HEK293 (cell line): ENCODE results near the gene GID8.
A peak's percentile ranks its signal among the peaks of the same experiment; 100 is the strongest.

Source experiments
- BCL11B ChIP-seq: fragments of 450-650 bp; formaldehyde crosslinking; IDR thresholded peaks from 2 replicates; pipeline ENCODE4 v1.5.1; 2016; ENCODE audit warnings: low read depth, missing biosample characterization, missing genetic modification characterization
- BCL6B ChIP-seq: fragments of 450-650 bp; formaldehyde crosslinking; IDR thresholded peaks from 2 replicates; pipeline ENCODE4 v1.5.1; 2017; ENCODE audit warnings: missing biosample characterization, missing genetic modification characterization
- EGR2 ChIP-seq: fragments of 450-650 bp; formaldehyde crosslinking; IDR thresholded peaks from 2 replicates; pipeline ENCODE4 v1.5.1; 2016; ENCODE audit warnings: low read depth, missing biosample characterization, missing genetic modification characterization
- OSR2 ChIP-seq: fragments of 450-650 bp; formaldehyde crosslinking; IDR thresholded peaks from 2 replicates; pipeline ENCODE4 v1.5.1; 2016; ENCODE audit warnings: missing biosample characterization, missing genetic modification characterization
- SP3 ChIP-seq: fragments of 450-650 bp; formaldehyde crosslinking; IDR thresholded peaks from 2 replicates; pipeline ENCODE4 v1.5.1; 2016; ENCODE audit warnings: missing biosample characterization, missing genetic modification characterization
- ZBTB49 ChIP-seq: fragments of 450-650 bp; formaldehyde crosslinking; IDR thresholded peaks from 2 replicates; pipeline ENCODE4 v1.5.1; 2016; ENCODE audit warnings: missing biosample characterization, missing genetic modification characterization, low read depth
- ZBTB8A ChIP-seq: fragments of 450-650 bp; formaldehyde crosslinking; IDR thresholded peaks from 2 replicates; pipeline ENCODE4 v1.5.1; 2016; ENCODE audit warnings: missing biosample characterization, missing genetic modification characterization
- ZFP41 ChIP-seq: fragments of 450-650 bp; formaldehyde crosslinking; IDR thresholded peaks from 2 replicates; pipeline ENCODE4 v1.5.1; 2016; ENCODE audit warnings: missing biosample characterization, missing genetic modification characterization, borderline replicate concordance
- ZNF10 ChIP-seq: fragments of 450-650 bp; formaldehyde crosslinking; IDR thresholded peaks from 2 replicates; pipeline ENCODE4 v1.5.1; 2017; ENCODE audit warnings: missing biosample characterization, missing genetic modification characterization
- ZNF112 ChIP-seq: fragments of 450-650 bp; formaldehyde crosslinking; IDR thresholded peaks from 2 replicates; pipeline ENCODE4 v1.5.0; 2017; ENCODE audit warnings: missing biosample characterization, missing genetic modification characterization
- ZNF133 ChIP-seq: fragments of 450-650 bp; formaldehyde crosslinking; IDR thresholded peaks from 2 replicates; pipeline ENCODE4 v1.5.1; 2016; ENCODE audit warnings: missing biosample characterization, missing genetic modification characterization
- ZNF146 ChIP-seq: fragments of 450-650 bp; formaldehyde crosslinking; IDR thresholded peaks from 2 replicates; pipeline ENCODE4 v1.5.1; 2016; ENCODE audit warnings: missing biosample characterization, missing genetic modification characterization
- ZNF148 ChIP-seq: fragments of 450-650 bp; formaldehyde crosslinking; IDR thresholded peaks from 2 replicates; pipeline ENCODE4 v1.5.0; 2017; ENCODE audit warnings: missing biosample characterization, missing genetic modification characterization, borderline replicate concordance
- ZNF19 ChIP-seq: fragments of 450-650 bp; formaldehyde crosslinking; IDR thresholded peaks from 2 replicates; pipeline ENCODE4; 2016; ENCODE audit warnings: missing biosample characterization, missing genetic modification characterization, low read depth
- ZNF221 ChIP-seq: fragments of 450-650 bp; formaldehyde crosslinking; IDR thresholded peaks from 2 replicates; pipeline ENCODE4 v1.5.1; 2017; ENCODE audit warnings: missing biosample characterization, missing genetic modification characterization, borderline replicate concordance
- ZNF23 ChIP-seq: fragments of 450-650 bp; formaldehyde crosslinking; IDR thresholded peaks from 2 replicates; pipeline ENCODE4 v1.5.1; 2016; ENCODE audit warnings: missing biosample characterization, missing genetic modification characterization, borderline replicate concordance
- ZNF335 ChIP-seq: fragments of 450-650 bp; formaldehyde crosslinking; conservative IDR thresholded peaks from 2 replicates; pipeline ENCODE4 v1.5.1; 2016; ENCODE audit warnings: missing biosample characterization, missing genetic modification characterization
- ZNF354C ChIP-seq: fragments of 450-650 bp; formaldehyde crosslinking; IDR thresholded peaks from 2 replicates; pipeline ENCODE4 v1.5.1; 2016; ENCODE audit warnings: missing biosample characterization, missing genetic modification characterization, low read depth, borderline replicate concordance
- ZNF366 ChIP-seq: fragments of 450-650 bp; formaldehyde crosslinking; conservative IDR thresholded peaks from 2 replicates; pipeline ENCODE4 v1.5.1; 2016; ENCODE audit warnings: missing biosample characterization, missing genetic modification characterization
- ZNF394 ChIP-seq: fragments of 450-650 bp; formaldehyde crosslinking; IDR thresholded peaks from 2 replicates; pipeline ENCODE4 v1.5.1; 2016; ENCODE audit warnings: missing biosample characterization, missing genetic modification characterization, mild to moderate bottlenecking, moderate library complexity, borderline replicate concordance
- ZNF426 ChIP-seq: fragments of 450-650 bp; formaldehyde crosslinking; IDR thresholded peaks from 2 replicates; pipeline ENCODE4 v1.5.1; 2017; ENCODE audit warnings: missing biosample characterization, missing genetic modification characterization, mild to moderate bottlenecking, inconsistent platforms, moderate library complexity
- ZNF501 ChIP-seq: fragments of 450-650 bp; formaldehyde crosslinking; IDR thresholded peaks from 2 replicates; pipeline ENCODE4 v1.5.1; 2016; ENCODE audit warnings: missing biosample characterization, missing genetic modification characterization
- ZNF530 ChIP-seq: fragments of 450-650 bp; formaldehyde crosslinking; IDR thresholded peaks from 2 replicates; pipeline ENCODE4 v1.5.1; 2016; ENCODE audit warnings: low read depth, missing biosample characterization, missing genetic modification characterization
- ZNF544 ChIP-seq: fragments of 450-650 bp; formaldehyde crosslinking; IDR thresholded peaks from 2 replicates; pipeline ENCODE4 v1.5.0; 2017; ENCODE audit warnings: missing biosample characterization, missing genetic modification characterization
- ZNF555 ChIP-seq: fragments of 450-650 bp; formaldehyde crosslinking; conservative IDR thresholded peaks from 2 replicates; pipeline ENCODE4 v1.5.1; 2017; ENCODE audit warnings: missing biosample characterization, mild to moderate bottlenecking, missing genetic modification characterization, inconsistent platforms
- ZNF610 ChIP-seq: fragments of 450-650 bp; formaldehyde crosslinking; IDR thresholded peaks from 2 replicates; pipeline ENCODE4 v1.5.1; 2016; ENCODE audit warnings: missing biosample characterization, missing genetic modification characterization, borderline replicate concordance
- ZNF623 ChIP-seq: fragments of 450-650 bp; formaldehyde crosslinking; IDR thresholded peaks from 2 replicates; pipeline ENCODE4 v1.5.1; 2016; ENCODE audit warnings: missing biosample characterization, missing genetic modification characterization
- ZNF624 ChIP-seq: fragments of 450-650 bp; formaldehyde crosslinking; IDR thresholded peaks from 2 replicates; pipeline ENCODE4 v1.5.1; 2017; ENCODE audit warnings: missing biosample characterization, missing genetic modification characterization
- ZNF677 ChIP-seq: fragments of 450-650 bp; IDR thresholded peaks from 2 replicates; pipeline ENCODE4 v1.5.0; 2018; ENCODE audit warnings: missing biosample characterization, mild to moderate bottlenecking, missing genetic modification characterization, moderate library complexity
- ZNF704 ChIP-seq: fragments of 450-650 bp; formaldehyde crosslinking; IDR thresholded peaks from 2 replicates; pipeline ENCODE4 v1.5.1; 2016; ENCODE audit warnings: missing biosample characterization, missing genetic modification characterization
- ZNF707 ChIP-seq: fragments of 450-650 bp; formaldehyde crosslinking; IDR thresholded peaks from 2 replicates; pipeline ENCODE4 v1.5.1; 2016; ENCODE audit warnings: missing biosample characterization, missing genetic modification characterization
- TF ChIP-seq, protein P1 (sequence below): IDR thresholded peaks from 2 replicates; pipeline ENCODE4 v1.6.1; 2011; ENCODE audit warnings: mild to moderate bottlenecking, low read depth, low read length, borderline replicate concordance

The GID8 gene

DNA sequence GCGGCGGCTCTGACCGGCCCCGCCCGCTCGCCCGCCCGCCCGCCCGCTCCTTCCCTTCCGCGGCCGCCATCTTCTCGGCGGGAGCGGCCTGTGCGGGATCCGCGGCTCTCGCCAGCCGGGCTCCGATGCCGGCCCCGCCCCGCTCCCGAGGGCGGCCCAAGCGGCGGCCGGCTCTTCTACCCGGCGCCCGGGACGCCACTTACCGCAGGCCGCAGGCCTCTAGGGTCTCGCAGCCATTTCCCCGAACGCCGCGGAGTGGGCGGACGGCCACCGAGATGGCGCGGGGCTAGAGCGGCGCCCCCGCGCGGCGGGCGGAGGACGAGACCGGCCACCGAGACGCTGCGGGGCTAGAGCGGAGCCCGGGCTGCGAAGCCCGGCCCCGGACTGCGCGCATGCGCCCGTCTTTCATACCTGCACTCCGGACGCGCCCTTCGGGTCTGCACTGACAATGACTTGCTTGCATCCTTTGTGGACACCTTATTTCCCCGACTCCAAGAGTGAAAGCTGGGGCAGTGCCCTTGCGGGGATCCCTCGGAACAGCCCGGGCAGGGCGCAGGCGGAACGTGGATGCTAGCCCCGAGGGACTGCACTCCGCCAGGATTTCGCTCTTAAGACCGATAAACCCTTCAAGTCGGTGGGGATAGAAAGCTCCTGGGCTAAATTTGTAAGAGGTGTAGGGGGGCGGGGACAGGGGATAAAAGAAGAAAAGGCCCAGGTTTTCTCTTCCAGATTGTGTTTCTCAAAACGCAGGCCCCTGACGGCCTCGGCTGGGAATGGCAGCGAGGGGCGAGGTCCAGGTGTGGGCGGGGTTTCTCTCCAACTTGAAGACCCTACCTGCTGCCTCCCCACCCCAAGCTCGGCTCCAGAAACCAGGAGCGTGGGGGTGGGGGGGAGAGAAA, 11.5 kb upstream of the GID8 start, which contains the start of gene DIDO1 (continued):
- no peak for TF ChIP-seq ZNF426 (tag by site-specific recombination)
- TF ChIP-seq ZNF19, result no peak
- no peak for TF ChIP-seq ZNF610 (tag by site-specific recombination)
- TF ChIP-seq ZBTB8A (tag by site-specific recombination), result peak; percentile 62
- no peak for TF ChIP-seq ZNF221 (tag by site-specific recombination)
- TF ChIP-seq ZNF623 (tag by site-specific recombination), result no peak
- no peak for TF ChIP-seq ZNF707 (tag by site-specific recombination)
- TF ChIP-seq EGR2, result peak; percentile 36; the same call in 1 of the 2 replicates
- no peak for TF ChIP-seq ZNF677 (tag by site-specific recombination)
- TF ChIP-seq ZFP41, result no peak
- TF ChIP-seq ZNF501 (tag by site-specific recombination), result no peak
- TF ChIP-seq ZNF10 (tag by site-specific recombination), result no peak
- TF ChIP-seq ZNF530 (tag by site-specific recombination), result no peak
- TF ChIP-seq ZNF544, result no peak
- no peak for TF ChIP-seq ZNF148 (tag by site-specific recombination)
- no peak for TF ChIP-seq ZNF555 (tag by site-specific recombination)
- TF ChIP-seq OSR2 (tag by site-specific recombination), result no peak
- no peak for TF ChIP-seq ZBTB49 (tag by site-specific recombination)
- no peak for TF ChIP-seq ZNF704
- no peak for TF ChIP-seq ZNF133 (tag by site-specific recombination)
- TF ChIP-seq ZNF112 (tag by site-specific recombination), result no peak
- TF ChIP-seq SP3 (tag by site-specific recombination), result peak; percentile 37; the same call in 1 of the 2 replicates
- no peak for TF ChIP-seq ZNF146 (tag by site-specific recombination)
- TF ChIP-seq BCL6B (tag by site-specific recombination), result no peak
- TF ChIP-seq ZNF366, result peak; percentile 47
- TF ChIP-seq ZNF394 (tag by site-specific recombination), result no peak
- no peak for TF ChIP-seq ZNF624
- TF ChIP-seq ZNF335 (tag by site-specific recombination), result peak; percentile 85
- TF ChIP-seq ZNF354C (tag by site-specific recombination), result no peak
- TF ChIP-seq ZNF23 (tag by site-specific recombination), result no peak
- TF ChIP-seq BCL11B (tag by site-specific recombination), result no peak
- TF ChIP-seq, protein P1, sequence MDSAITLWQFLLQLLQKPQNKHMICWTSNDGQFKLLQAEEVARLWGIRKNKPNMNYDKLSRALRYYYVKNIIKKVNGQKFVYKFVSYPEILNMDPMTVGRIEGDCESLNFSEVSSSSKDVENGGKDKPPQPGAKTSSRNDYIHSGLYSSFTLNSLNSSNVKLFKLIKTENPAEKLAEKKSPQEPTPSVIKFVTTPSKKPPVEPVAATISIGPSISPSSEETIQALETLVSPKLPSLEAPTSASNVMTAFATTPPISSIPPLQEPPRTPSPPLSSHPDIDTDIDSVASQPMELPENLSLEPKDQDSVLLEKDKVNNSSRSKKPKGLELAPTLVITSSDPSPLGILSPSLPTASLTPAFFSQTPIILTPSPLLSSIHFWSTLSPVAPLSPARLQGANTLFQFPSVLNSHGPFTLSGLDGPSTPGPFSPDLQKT, result no peak
